Camera-type eye (tissue), 1 donor: Measurements from ENCODE around the gene DZANK1. TPM values are rescaled to one million over a fixed set of nuclear protein-coding genes. Genes with fewer than 3 reads are reported as not detected.

Experiments
- total RNA-seq: library from RNA; depleted of rRNA; stranded (reverse); fragments of >200 nt; gene quantifications from one replicate; pipeline ENCODE4 v1.2.3, GENCODE V29; 2014

The DZANK1 gene
- total RNA-seq, result 4.0 TPM

DNA sequence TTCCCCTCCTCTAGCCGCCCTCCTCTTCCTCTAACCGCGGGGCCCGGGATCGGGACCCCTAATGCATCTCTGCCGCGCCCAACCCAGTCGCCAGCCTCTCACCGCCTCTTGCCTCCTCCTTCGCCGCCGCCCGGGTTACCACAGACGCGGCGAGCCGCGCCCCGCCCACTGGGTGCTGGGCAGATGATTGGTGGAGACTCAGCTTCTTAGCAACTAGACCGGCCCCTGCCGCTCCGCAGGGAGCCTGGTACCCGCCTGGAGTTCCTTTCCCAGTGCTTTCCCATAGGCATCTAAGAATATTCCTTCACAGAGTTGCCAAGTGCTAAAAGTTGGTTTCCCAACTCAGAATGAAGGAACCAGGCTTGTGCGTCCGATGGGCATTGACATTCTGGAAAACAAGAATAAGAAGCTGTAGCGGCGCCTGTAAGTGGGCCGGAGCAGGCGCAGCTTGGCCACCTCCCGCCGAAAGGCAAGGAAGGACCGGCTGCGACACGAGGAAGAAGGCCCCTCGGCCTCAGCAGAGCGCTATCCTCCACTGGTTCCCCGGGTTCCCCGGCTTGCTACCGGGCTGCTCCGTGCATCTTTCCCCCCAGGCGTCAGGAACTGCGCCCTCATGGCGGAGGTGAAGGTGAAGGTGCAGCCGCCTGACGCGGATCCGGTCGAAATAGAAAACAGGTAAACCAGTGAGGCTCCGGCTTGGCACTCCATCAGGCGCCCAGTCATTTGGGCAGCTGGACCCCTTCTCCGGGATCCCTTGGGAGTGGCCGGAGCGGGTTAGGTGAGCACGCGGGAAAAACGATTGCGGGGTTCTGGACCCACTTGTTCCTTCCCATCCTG is at the start of gene DZANK1, which contains the start of gene POLR3F:
TSS of gene DZANK1 (minus strand) at position 137 of the 837 bp plus-strand sequence. CDS start 1,672 bp downstream, outside the sequence.
TSS of gene POLR3F (plus strand) at position 497 of the 837 bp plus-strand sequence. CDS start at position 614, 117 bp downstream.

DNA sequence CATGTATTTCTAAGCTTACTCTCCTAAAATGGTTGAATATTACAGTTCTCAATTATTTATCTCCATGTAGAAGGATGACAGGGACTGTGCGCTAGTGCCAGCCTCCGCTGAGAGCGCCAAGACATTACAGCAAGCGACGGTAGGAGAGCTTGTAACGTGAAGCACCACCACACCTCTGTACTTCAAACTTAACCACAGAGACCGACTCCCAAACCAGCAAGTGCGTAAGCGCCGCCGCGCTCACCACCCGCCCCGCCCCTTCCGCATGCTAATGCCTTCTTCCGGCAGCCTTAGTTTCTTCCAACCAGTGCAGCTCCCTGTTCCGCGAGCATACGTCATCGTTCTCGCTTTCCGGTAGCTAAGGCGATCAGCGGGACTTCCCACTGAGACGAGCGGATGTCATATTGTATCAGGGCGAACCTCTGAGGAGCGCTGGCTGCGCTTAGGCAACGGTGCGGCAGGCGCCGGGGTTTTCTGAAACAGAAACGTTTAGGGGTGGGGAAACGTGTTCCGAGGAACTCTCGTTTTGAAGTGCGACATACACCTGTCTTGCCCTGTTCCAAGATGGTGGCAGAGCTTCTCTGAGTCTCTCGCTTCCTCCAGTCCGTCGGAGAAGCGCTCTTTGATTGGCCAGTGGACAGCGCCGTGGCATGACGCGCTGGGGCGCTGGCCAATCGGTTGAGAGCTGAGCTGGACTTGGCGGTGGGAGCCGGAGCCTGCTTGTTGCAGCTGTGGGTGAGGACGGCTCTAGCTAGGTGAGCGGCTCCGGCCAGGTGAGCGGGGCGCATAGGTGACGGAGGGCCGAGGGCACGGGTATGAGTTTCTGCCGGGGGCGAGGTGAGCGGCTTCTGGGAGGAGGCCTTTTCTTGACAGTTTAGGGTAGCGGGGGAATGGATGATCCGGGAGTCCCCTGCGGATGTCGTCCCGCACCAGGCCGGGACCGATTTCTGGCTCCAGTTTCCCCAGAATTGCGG is 40.7 kb upstream of the DZANK1 start, which contains the start of gene SEC23B:
TSS of gene SEC23B (plus strand) at position 723 of the 974 bp plus-strand sequence. CDS start 2,896 bp downstream, outside the sequence.

DNA sequence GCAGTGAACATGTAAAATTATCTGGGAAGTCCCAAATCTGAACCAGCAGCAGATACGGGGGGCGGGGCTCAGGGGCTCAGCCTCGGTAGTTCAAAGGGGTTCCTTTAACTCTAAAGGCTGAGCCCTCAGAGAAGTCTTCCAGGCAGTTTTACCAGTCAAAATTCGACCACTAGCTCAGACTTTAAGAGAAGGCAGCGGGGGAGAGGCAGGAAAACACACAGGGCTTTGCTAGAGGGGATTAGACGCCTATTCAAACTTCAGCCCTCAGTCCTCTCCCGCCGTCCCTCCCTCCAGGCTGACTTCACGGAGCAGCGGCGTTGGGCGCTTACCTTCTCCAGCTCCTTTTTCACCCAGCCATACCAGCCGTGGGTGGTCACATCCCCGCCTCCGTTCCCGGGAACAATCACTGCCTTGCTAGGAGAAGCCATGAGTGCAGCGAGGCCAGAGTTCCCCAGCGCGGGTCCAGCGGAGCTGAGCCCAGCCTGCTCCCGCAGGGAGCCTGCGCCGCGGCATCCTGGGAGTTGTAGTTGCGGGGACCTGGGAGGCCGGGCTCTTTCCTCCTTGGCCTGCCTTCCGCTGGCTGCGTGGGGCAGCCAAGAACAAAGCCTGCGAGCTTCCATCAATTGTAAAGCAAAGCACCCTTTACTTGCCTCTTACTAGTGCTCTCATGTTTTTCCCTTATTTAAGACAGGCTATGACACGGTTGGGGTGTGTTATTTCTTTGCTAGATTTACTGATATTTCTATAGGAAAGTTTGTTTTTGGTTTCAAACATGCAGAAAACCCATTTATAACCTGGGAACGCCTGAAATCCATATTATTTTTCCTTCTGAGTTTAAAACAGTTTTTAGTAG is 30.1 kb upstream of the DZANK1 start, which contains the start of gene RBBP9:
TSS of gene RBBP9 (minus strand) at position 486 of the 853 bp plus-strand sequence. CDS start at position 428, 58 bp downstream.

Other genes starting within 250 kb of the DZANK1 start
- gene ZNF133, start 178.5 kb downstream of the DZANK1 start, total RNA-seq, result 38.3 TPM
- 24.5 TPM for gene POLR3F, start 360 bp upstream of the DZANK1 start, total RNA-seq
- gene RBBP9, start 30.2 kb upstream of the DZANK1 start, total RNA-seq, result 31.3 TPM
- 62.3 TPM for gene SEC23B, start 40.9 kb upstream of the DZANK1 start, total RNA-seq
- 116 TPM for gene SMIM26, start 100.4 kb upstream of the DZANK1 start, total RNA-seq
- gene DTD1, start 121.0 kb upstream of the DZANK1 start, total RNA-seq, result 49.6 TPM